ENCODE measurements around the gene ENOX2. TPM values are rescaled to one million over a fixed set of nuclear protein-coding genes. Genes with fewer than 3 reads are reported as not detected.
A peak's percentile ranks its signal among the peaks of the same experiment; 100 is the strongest.
"Not testable (repeated sequence)": the region's sequence is repeated elsewhere in the genome, so short reads cannot be mapped to it uniquely, and the experiment has no call there.

ENOX2 gene
- total RNA-seq, 2 donors from 2014 or later, result 7.3 to 26.2 TPM

DNA sequence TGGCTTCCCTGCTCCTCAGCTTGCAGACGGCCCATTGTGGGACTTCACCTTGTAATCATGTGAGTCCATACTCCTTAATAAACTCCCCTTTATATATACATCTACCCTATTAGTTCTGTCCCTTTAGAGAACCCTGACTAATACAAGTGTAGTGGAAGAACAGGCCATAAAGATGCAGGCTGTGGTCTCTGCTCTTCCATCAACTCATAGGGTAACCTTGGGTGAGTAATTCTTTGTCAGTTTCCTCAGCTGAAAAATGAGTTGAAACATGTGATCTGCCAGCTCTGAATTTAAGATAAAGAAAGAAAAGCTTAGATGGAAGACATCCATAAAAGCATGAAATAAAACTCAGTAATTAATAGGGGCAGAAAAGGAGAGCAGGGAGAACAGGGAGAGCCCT lies 103.6 kb downstream of the ENOX2 start:
- Histone ChIP-seq H3K36me3 (ENCODE audit: control insufficient read depth, insufficient read depth, low read length) (no peaks in the 10 kb centered on the region), H3K27me3 (ENCODE audit: control insufficient read depth, insufficient read depth, low read length, poor library complexity, severe bottlenecking) (no peaks in the 10 kb centered on the region), H3K9me3 (ENCODE audit: control insufficient read depth, low read length) (no peaks in the 10 kb centered on the region), H3K4me1 (ENCODE audit: control insufficient read depth, insufficient read depth, low read length) (no peaks in the 10 kb centered on the region), H3K4me3 (ENCODE audit: low read length) (no peak overlapping the region), H3K27ac (ENCODE audit: low read depth, low read length) (no peak overlapping the region), H3K9ac (ENCODE audit: extremely low read depth, low read length, poor library complexity, severe bottlenecking) (no peak overlapping the region)
- no peaks in the 10 kb centered on the region for H3K4me1 Mint-ChIP-seq
- DNase-seq, result no peak
- TF ChIP-seq, protein P1, sequence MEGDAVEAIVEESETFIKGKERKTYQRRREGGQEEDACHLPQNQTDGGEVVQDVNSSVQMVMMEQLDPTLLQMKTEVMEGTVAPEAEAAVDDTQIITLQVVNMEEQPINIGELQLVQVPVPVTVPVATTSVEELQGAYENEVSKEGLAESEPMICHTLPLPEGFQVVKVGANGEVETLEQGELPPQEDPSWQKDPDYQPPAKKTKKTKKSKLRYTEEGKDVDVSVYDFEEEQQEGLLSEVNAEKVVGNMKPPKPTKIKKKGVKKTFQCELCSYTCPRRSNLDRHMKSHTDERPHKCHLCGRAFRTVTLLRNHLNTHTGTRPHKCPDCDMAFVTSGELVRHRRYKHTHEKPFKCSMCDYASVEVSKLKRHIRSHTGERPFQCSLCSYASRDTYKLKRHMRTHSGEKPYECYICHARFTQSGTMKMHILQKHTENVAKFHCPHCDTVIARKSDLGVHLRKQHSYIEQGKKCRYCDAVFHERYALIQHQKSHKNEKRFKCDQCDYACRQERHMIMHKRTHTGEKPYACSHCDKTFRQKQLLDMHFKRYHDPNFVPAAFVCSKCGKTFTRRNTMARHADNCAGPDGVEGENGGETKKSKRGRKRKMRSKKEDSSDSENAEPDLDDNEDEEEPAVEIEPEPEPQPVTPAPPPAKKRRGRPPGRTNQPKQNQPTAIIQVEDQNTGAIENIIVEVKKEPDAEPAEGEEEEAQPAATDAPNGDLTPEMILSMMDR (conservative IDR thresholded peaks at IDR 0.05), result no peak
- H3K9me3 Mint-ChIP-seq, result no peaks in the 10 kb centered on the region
- H3K27ac Mint-ChIP-seq, result no peak overlapping the region
- H3K27me3 Mint-ChIP-seq (ENCODE audit: insufficient read depth), result no peaks in the 10 kb centered on the region
- WGBS, 2 experiments (ENCODE audit: insufficient coverage in 1 of 2, insufficient read length in 1 of 2), result 71% methylated on average over 1 of the region's 1 CpG; no CpG with 5 or more reads in 1 of the 2 experiments
- no peak overlapping the region for H3K4me3 Mint-ChIP-seq
- H3K36me3 Mint-ChIP-seq (ENCODE audit: low read depth), result no peaks in the 10 kb centered on the region

DNA sequence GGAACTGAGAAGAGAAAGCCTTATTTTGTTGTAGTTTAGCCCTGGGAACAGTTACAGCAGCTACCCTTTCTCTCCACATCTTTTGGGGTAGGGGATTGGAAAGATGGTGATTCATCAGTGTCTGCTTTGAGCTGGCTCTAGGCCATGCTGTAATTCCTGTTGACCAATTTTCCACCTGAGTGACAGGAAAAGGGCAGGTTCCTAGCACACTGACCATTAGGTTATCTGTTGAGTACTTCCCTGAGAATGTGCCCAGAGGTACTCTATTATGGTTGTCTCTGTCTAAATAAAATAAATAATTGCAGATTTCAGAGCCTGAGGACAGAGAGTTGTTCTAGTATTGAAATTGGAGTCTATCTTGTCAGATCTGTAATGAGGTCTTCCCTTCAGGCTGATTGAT lies 109.0 kb downstream of the ENOX2 start:
- no peaks in the 10 kb centered on the region for H3K36me3 ChIP-seq (ENCODE audit: control insufficient read depth, insufficient read depth, low read length)
- DNase-seq, result no peak
- H3K27me3 Mint-ChIP-seq (ENCODE audit: insufficient read depth), result no peaks in the 10 kb centered on the region
- H3K4me1 Mint-ChIP-seq, result no peaks in the 10 kb centered on the region
- no peaks in the 10 kb centered on the region for H3K36me3 Mint-ChIP-seq (ENCODE audit: low read depth)
- H3K9me3 ChIP-seq (ENCODE audit: control insufficient read depth, low read length), result no peaks in the 10 kb centered on the region
- no peak overlapping the region for H3K9ac ChIP-seq (ENCODE audit: extremely low read depth, low read length, poor library complexity, severe bottlenecking)
- TF ChIP-seq, protein P1 (conservative IDR thresholded peaks at IDR 0.05), result no peak
- H3K4me1 ChIP-seq (ENCODE audit: control insufficient read depth, insufficient read depth, low read length), result no peaks in the 10 kb centered on the region
- no peak overlapping the region for H3K4me3 ChIP-seq (ENCODE audit: low read length)
- no peak overlapping the region for H3K27ac Mint-ChIP-seq
- peak overlapping the region; percentile 24 for H3K27ac ChIP-seq (ENCODE audit: low read depth, low read length)
- no peak overlapping the region for H3K4me3 Mint-ChIP-seq
- H3K9me3 Mint-ChIP-seq, result no peaks in the 10 kb centered on the region
- no peaks in the 10 kb centered on the region for H3K27me3 ChIP-seq (ENCODE audit: control insufficient read depth, insufficient read depth, low read length, poor library complexity, severe bottlenecking)

DNA sequence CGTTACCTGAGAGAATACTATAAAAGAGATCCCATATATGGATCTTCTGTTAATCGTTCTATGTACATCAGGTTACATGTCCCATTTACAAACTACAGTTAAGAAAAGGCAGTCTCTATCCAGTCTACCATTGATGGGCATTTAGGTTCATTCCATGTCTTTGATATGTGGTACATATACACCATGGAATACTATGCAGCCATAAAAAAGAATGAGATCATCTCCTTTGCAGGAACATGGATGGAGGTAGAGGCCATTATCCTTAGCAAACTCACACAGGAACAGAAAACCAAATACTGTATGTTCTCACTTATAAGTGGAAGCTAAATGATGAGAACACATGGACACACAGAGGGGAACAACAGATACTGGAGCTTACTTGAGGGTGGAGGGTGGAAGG lies 111.1 kb downstream of the ENOX2 start:
- not testable (repeated sequence) for H3K27me3 ChIP-seq (ENCODE audit: control insufficient read depth, insufficient read depth, low read length, poor library complexity, severe bottlenecking); H3K4me3 Mint-ChIP-seq; H3K4me3 ChIP-seq (ENCODE audit: low read length); H3K4me1 ChIP-seq (ENCODE audit: control insufficient read depth, insufficient read depth, low read length); H3K36me3 ChIP-seq (ENCODE audit: control insufficient read depth, insufficient read depth, low read length); H3K4me1 Mint-ChIP-seq; DNase-seq; H3K9me3 Mint-ChIP-seq; H3K27me3 Mint-ChIP-seq (ENCODE audit: insufficient read depth); H3K9ac ChIP-seq (ENCODE audit: extremely low read depth, low read length, poor library complexity, severe bottlenecking); H3K36me3 Mint-ChIP-seq (ENCODE audit: low read depth); H3K27ac ChIP-seq (ENCODE audit: low read depth, low read length); H3K27ac Mint-ChIP-seq; H3K9me3 ChIP-seq (ENCODE audit: control insufficient read depth, low read length)
- WGBS, 2 experiments (ENCODE audit: insufficient coverage in 1 of 2, insufficient read length in 1 of 2), result 83 to 95% methylated on average over 1 to 2 of the region's 2 CpGs

DNA sequence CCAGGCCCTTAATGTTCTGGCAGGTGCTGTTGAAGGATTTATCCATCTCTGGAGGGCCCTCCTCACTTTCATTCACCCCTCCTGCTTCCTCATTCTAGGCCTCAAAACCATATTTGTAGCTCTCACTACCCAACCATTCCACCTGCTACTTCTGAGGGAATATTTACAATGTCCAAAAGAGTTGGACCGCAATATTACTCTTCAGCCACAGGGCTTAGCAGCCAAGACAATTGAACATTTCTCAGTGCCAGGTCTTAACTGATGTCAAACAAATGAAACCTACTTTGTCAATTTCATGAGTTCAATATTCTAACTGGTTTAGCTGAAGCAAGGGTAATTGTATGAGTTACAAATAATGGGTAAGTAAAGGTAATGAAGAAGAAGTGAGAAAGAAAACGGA lies 113.2 kb downstream of the ENOX2 start:
- Mint-ChIP-seq H3K36me3 (ENCODE audit: low read depth) (no peaks in the 10 kb centered on the region), H3K4me1 (no peaks in the 10 kb centered on the region), H3K4me3 (no peak overlapping the region), H3K27ac (no peak overlapping the region), H3K9me3 (no peaks in the 10 kb centered on the region), H3K27me3 (ENCODE audit: insufficient read depth) (no peaks in the 10 kb centered on the region)
- H3K27me3 ChIP-seq (ENCODE audit: control insufficient read depth, insufficient read depth, low read length, poor library complexity, severe bottlenecking), result no peaks in the 10 kb centered on the region
- H3K9ac ChIP-seq (ENCODE audit: extremely low read depth, low read length, poor library complexity, severe bottlenecking), result no peak overlapping the region
- 83 to 96% methylated on average over 1 to 2 of the region's 2 CpGs for WGBS, 2 experiments (ENCODE audit: insufficient coverage in 1 of 2, insufficient read length in 1 of 2)
- peak overlapping the region; percentile 59 for H3K27ac ChIP-seq (ENCODE audit: low read depth, low read length)
- no peaks in the 10 kb centered on the region for H3K4me1 ChIP-seq (ENCODE audit: control insufficient read depth, insufficient read depth, low read length)
- H3K36me3 ChIP-seq (ENCODE audit: control insufficient read depth, insufficient read depth, low read length), result no peaks in the 10 kb centered on the region
- DNase-seq, result no peak
- TF ChIP-seq, protein P1 (conservative IDR thresholded peaks at IDR 0.05), result no peak
- no peak overlapping the region for H3K4me3 ChIP-seq (ENCODE audit: low read length)
- no peaks in the 10 kb centered on the region for H3K9me3 ChIP-seq (ENCODE audit: control insufficient read depth, low read length)

All from endodermal cell (in vitro differentiated cells).